ENCODE data around the gene FUS.
"Not testable (repeated sequence)": the region's sequence is repeated elsewhere in the genome, so short reads cannot be mapped to it uniquely, and the experiment has no call there.

- not testable (repeated sequence) for TF ChIP-seq POLR2A (IDR thresholded peaks at IDR 0.05); CTCF (IDR thresholded peaks at IDR 0.05 in 8 of 11, conservative IDR thresholded peaks at IDR 0.05 in 3 of 11)
Measured at GRCh38 chr16:31144418-31144817, 35.5 kb upstream of the FUS start.
